Left lobe of liver (tissue), 2 donors: ENCODE results near the gene PATJ. TPM values are rescaled to one million over a fixed set of nuclear protein-coding genes. Genes with fewer than 3 reads are reported as not detected.
"Not testable (repeated sequence)": the region's sequence is repeated elsewhere in the genome, so short reads cannot be mapped to it uniquely, and the experiment has no call there.

Experiments
- ATAC-seq: fragments of 200-7000 bp; cut with Tn5 transposase; one replicate; pipeline ENCODE4 v1.9.1; 2020; ENCODE audit warnings: mild to moderate bottlenecking, moderate library complexity
- DNase-seq: peaks from one replicate; pipeline ENCODE4 v3.0.0-alpha.2; 2020; ENCODE audit warnings: low spot score
- total RNA-seq: library from RNA; stranded (reverse); gene quantifications from one replicate; pipeline ENCODE4 v1.2.1, GENCODE V29; 2021
- donor health status: DM: no; HTN: no; CAD: no; lungs with moderate emphysema.
- donor health status: DM: no; HTN: yes; CAD: no.

The PATJ gene
- total RNA-seq, 1 donor from 2014 or later, result 33.4 TPM

DNA sequence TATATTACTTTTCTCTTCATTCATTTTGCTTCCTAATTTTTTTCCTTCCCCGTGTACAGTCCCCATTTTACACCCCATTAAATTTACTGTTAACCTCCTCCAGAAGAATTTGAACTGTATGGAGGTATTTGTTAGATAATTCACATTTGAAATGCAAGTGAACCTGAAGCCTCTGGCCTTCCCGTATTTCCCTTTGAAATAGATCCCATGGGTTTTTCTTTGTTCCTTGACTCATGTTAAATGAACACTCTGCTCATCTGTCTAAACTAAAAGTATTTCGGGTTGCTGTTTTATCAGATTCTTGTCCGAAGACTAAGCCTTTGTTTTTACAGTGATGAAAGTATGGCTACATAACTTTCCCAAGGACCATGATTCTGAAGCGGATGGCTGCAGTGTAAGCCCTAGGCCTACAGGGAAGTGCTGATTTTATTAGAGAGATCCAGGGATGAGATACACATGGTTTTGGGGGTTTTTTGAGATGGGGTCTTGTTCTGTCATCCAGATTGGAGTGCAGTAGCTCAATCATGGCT is 187.9 kb downstream of the PATJ start:
- DNase-seq (no peak), ATAC-seq (no peak)

- DNase-seq, result no peak
- no peak for ATAC-seq
These were observed 189.5 kb downstream of the PATJ start for GRCh38 chr1:61931587-61932279.

DNA sequence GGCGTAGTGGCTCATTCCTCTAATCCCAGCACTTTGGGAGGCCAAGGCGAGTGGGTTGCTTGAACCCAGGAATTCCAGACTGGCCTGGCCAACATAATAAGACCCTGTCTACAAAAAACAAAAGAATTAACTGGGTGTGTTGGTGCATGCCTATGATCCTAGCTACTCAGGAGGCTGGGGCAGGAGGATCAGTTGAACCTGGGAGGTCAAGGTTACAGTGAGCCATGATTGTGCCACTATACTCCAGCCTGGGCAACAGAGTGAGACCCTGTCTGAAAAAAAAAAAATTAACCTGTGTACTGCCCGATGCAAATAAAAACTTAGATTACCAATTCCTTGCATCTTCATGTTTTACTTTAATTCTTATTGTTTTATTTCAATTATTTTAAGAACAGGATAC is 193.2 kb downstream of the PATJ start:
- DNase-seq (no peak), ATAC-seq (no peak)

- DNase-seq (no peak), ATAC-seq (no peak)
These were observed 194.6 kb downstream of the PATJ start for GRCh38 chr1:61936839-61937238.

DNA sequence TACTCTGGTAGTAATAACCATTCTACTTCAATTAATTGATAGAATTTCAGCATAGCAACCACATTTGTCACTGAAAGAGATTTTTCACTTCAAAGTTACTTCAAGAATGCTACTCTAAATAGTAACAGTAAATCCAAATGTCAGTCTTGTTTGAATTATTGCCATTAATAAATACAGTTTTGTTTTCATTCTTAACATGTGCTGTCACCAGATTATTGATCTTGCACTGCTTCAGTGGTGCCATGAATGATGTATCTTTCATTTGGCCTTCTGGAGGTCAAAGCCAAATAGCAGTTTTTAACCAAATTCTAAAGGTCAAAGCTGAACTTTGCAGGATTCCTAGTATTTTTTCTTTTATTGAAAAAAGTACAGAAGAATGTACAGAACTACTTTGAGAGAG is 199.5 kb downstream of the PATJ start:
- ATAC-seq (no peak), DNase-seq (no peak)

- no peak for DNase-seq
- ATAC-seq, result no peak
These were observed 200.6 kb downstream of the PATJ start for GRCh38 chr1:61942856-61943255.

DNA sequence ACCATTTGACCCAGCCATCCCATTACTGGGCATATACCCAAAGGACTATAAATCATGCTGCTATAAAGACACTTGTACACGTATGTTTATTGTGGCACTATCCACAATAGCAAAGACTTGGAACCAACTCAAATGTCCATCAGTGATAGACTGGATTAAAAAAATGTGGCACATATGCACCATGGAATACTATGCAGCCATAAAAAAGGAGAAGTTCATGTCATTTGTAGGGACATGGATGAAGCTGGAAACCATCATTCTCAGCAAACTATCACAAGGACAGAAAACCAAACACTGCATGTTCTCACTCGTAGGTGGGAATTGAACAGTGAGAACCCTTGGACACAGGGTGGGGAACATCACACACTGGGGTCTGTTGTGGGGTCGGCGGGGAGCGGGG is 206.4 kb downstream of the PATJ start:
- DNase-seq, ATAC-seq: not testable (repeated sequence)

DNA sequence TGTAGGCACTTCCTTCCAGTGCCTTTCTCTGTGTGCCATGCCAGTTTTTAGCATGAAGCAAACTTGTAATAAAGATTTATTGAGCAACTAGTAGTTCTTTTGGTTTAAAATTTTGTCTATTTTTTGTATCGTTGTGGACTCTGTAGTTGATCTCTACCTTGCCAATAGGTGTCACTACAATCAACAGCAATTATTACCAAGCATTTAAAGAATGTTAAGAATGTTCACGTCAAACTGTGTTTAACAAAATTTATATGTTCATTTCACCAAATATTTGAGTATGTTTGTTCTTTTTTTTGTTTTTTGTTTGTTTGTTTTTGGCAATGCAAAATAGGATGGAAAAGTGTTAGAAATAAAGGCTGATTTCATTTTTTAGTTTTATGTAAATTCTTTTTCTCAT is 208.1 kb downstream of the PATJ start:
- ATAC-seq, result peak; percentile 62
- DNase-seq, result no peak

DNA sequence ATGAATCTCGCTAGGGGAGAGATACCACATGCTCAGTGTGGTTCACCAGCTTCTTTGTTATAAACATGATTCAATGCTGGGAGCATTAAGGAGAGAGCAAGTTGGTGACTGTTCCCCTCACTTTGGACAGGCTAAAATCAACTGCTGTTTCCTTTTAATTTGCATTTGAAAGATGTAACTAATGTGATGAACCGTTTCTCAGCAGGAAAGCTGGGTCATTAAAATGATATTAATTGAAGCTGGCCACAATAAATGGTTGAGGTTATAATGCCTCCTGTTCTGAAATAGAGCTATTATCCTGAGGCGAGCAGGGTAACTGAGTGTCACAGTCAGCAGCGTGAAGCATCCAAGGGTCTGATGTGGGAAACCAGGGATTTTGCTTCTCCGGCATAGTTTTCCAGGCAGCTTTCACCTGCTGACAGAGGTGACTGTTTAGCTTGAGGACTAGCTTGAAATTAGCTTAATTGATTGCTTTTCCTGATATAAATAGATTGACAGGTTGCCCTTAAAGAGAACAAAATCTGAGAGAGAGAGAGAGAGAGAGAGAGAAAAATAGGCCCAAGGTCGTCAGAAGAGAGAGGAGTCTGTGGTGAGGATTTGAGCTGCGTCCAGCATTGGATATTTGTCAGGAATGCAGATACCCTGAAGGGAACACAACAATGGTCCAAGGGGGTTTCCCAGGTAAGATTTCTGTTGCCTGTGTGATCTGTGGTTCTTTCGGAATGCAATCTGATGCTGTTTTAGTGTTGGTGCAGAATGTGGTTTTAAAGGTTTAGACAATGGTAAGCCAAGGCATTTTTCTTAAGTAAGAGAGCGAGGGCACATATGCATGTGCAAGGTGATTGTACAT is 209.7 kb downstream of the PATJ start:
- DNase-seq, result no peak
- ATAC-seq, result no peak

GRCh38 chr1:61952675-61953074 is 210.4 kb downstream of the PATJ start:
- ATAC-seq (no peak), DNase-seq (no peak)

DNA sequence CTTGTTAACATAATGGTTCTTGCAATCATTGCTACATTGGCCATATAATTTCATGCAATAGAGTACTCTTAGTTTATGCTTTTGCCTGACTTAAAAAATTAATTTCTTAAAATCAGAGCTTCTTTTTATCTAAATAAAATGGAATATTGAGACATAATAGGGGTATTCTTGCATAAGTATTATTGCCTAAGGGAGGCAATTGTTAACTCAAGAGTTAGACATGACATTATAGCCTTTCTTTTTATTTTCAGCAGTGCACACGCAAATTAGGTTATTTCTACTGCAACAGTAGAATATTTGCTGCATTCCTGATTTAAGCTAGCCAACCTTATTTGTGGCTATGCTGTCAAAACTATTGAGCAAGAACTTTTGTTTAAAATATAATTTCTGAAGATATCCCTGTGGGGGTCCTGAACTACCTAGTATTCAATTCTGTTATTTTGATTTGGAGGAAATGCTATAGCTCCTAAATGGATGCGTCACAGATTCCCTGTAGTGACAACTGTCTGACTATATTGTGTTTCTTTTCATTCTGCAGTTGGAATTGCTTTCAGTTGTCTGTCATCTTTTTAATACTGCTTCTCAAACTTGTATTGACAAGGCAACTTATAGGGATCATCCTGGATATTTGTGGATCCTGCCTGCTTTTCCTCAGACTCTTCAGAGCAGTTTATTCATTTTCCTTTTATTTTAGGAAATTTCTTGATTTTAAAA is 211.0 kb downstream of the PATJ start:
- ATAC-seq (no peak), DNase-seq (no peak)

GRCh38 chr1:61953790-61954150 is 211.5 kb downstream of the PATJ start:
- DNase-seq (no peak), ATAC-seq (no peak)

DNA sequence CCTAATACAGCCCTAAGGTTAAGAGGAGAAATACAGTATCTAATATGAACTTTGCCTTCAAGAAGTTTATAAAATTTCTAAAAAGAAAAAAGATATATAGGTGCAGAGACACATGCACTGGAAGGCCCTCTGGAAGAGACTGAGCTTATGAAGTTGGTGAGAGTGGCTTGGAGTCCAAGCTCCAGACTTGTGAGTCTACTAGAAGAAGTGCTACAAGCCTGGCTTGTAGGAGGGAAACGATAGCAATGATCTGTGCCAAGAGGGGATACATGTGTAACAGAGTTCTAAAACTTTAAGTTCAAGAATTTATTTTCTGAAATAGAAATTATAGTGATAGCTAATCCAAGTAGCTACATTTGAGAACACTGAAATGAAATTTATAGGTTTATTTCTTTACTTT is 213.0 kb downstream of the PATJ start:
- ATAC-seq (no peak), DNase-seq (no peak)

- no peak for ATAC-seq
- no peak for DNase-seq
These were observed 213.9 kb downstream of the PATJ start for GRCh38 chr1:61956016-61956645.

DNA sequence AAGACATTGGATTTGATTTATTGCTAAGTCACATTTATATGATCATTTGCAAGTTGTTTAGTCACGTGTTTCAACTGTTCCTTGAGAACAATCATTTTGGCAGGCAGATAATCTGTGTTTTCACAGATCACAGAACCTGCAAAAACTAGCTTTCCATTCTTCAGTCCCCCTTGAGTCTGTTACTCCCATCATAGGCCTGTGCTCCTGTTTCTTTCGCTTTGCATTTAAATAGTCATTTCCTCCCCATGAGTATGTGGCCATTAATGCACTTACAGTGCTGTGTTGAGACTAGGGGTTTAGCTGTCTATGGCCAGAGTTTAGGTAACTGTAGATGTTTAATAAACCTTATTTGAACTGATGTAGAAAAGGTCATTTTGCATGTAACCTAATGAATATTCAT is 214.5 kb downstream of the PATJ start:
- ATAC-seq, result no peak

GRCh38 chr1:61961009-61961408 is 218.7 kb downstream of the PATJ start:
- DNase-seq (no peak), ATAC-seq (no peak)

More for the DNA sequence above, 214.5 kb downstream of the PATJ start:
- no peak for DNase-seq

DNA sequence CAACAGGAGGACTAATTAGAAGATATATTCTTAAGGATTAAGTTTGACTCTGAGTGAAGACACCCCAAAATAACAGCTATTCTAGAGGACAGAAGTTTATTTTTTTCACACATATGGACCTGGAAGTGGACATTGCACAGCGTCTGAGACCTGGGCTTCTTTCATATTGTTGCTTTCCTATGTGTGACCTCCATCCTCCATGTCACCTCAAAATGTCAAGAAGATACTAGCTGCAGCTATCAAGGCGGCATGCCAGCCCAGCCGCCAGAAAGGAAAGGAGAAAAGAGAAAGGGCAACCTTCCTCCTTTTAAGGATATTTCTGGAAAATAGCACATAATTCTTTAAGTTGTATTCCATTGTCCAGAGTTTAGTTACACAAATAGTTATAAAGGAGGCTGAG is 220.4 kb downstream of the PATJ start:
- ATAC-seq, result no peak
- no peak for DNase-seq

- not testable (repeated sequence) for ATAC-seq
These were observed 224.4 kb downstream of the PATJ start for GRCh38 chr1:61966450-61967225.

GRCh38 chr1:61967750-61968149 is 225.5 kb downstream of the PATJ start:
- DNase-seq (no peak), ATAC-seq (no peak)

More at GRCh38 chr1:61966450-61967225, 224.4 kb downstream of the PATJ start:
- not testable (repeated sequence) for DNase-seq

DNA sequence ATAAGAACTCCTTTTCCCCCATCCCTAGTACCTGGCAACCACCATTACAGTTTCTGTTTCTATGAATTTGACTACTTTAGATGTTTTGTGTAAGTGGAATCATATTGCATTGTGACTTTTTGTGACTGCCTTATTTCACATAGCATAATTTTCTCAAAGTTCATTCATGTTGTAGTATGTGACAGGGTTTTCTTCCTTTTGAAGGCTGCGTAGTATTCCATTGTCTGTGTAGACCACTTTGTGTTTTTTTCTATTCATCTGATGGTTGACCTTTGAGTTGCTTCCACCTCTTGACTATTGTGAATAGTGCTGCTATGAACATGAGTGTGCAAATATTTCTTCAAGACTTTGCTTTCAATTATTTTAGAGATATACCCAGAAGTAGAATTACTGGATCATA is 226.6 kb downstream of the PATJ start:
- no peak for ATAC-seq
- DNase-seq, result no peak
